ENCODE measurements around the gene SUPT5H.
A peak's percentile ranks its signal among the peaks of the same experiment; 100 is the strongest.

SUPT5H gene

DNA sequence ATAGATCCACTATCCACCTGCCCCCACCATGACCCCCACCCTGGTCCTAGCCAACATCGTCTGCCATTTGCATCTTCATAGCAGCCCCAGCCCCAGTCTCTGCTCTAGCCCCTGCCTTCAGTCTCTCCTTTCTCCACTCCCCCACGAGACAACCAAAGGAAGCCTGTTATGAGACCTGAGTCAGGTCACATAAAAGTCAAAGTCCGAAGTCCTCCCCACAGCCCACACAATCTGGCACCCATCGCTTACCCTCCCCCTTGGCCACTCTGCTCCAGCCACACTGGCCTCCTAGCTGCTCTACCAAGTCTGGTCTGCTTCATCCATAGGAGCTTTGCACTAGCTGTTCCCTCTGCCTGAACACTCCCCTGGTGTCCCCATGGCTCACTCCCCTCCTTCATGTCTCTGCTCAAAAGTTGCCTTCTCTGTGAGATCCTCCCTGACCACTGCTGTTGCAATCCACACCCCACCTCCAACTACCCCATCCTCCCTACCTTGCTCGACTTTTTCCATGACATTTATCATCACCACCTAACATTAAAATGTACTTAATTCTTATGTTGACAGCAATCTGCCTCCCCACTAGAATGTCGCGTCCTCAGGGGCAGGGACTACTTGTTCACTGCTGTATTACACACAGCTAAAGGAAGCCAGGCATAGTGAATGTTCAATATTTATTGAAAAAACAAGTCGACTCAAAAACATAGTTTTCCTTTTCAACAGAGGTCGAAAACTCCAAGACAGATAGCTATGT is 34.1 kb upstream of the SUPT5H start:
- TF ChIP-seq, protein P1, sequence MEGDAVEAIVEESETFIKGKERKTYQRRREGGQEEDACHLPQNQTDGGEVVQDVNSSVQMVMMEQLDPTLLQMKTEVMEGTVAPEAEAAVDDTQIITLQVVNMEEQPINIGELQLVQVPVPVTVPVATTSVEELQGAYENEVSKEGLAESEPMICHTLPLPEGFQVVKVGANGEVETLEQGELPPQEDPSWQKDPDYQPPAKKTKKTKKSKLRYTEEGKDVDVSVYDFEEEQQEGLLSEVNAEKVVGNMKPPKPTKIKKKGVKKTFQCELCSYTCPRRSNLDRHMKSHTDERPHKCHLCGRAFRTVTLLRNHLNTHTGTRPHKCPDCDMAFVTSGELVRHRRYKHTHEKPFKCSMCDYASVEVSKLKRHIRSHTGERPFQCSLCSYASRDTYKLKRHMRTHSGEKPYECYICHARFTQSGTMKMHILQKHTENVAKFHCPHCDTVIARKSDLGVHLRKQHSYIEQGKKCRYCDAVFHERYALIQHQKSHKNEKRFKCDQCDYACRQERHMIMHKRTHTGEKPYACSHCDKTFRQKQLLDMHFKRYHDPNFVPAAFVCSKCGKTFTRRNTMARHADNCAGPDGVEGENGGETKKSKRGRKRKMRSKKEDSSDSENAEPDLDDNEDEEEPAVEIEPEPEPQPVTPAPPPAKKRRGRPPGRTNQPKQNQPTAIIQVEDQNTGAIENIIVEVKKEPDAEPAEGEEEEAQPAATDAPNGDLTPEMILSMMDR (IDR thresholded peaks at IDR 0.05), result no peak

- TF ChIP-seq, protein P1 (IDR thresholded peaks at IDR 0.05), result peak; percentile 93
Measured at GRCh38 chr19:39411832-39412099, 33.6 kb upstream of the SUPT5H start.

- TF ChIP-seq, protein P1 (IDR thresholded peaks at IDR 0.05), result peak; percentile 88
Measured at GRCh38 chr19:39412100-39412866, 33.1 kb upstream of the SUPT5H start, which contains the start of gene PLEKHG2. TSS of gene PLEKHG2 (plus strand) at chr19:39412669. CDS start at chr19:39414087, 1,418 bp downstream.

GRCh38 chr19:39412867-39413271 is 32.5 kb upstream of the SUPT5H start:
- TF ChIP-seq, protein P1 (IDR thresholded peaks at IDR 0.05), result peak; percentile 18

GRCh38 chr19:39413272-39413910 is 32.0 kb upstream of the SUPT5H start:
- TF ChIP-seq, protein P1 (IDR thresholded peaks at IDR 0.05), result no peak

DNA sequence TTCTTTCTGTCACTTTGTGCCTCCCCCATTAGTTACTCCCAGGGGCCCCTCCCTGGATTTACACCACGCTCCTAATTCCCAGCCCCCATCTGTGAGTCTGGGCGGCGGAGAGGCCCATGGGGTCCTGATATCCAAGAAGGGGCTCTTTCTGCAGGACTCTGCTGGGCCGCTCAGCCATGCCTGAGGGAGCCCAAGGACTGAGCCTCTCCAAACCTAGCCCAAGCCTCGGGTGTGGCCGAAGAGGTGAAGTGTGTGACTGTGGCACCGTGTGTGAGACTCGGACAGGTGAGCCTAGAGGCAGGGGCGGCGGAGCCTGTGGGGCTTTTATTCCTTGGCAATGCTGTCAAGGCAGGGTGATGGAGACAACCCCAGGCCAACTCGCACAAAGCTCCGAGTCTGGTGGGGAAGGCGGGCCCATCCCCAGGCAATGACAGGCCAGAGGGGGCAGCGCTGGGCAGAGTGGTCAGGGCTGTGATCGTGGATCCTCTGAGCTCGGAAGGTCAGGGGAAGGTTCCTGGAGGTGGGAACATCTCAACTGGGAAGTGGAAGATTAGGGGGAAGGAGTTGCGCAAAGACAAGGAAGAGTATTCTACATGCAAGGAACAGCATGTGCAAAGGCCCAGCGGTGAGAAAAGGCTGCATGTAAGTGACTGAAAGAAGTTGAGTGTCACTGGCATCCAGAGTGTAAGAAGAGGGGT is 31.3 kb upstream of the SUPT5H start:
- TF ChIP-seq, protein P1 (IDR thresholded peaks at IDR 0.05), result no peak

Measured in LNCAP (cell line).